GM19025 (cell line): Measurements from ENCODE around the gene PTCHD4.
"Not testable (repeated sequence)": the region's sequence is repeated elsewhere in the genome, so short reads cannot be mapped to it uniquely, and the experiment has no call there.

Source experiments
- ATAC-seq: cut with Tn5 transposase; IDR thresholded peaks from one replicate; pipeline ENCODE4 v1.9.1; 2021; ENCODE audit warnings: mild to moderate bottlenecking, low read depth, moderate library complexity; ENCODE audit not compliant: unreplicated experiment

The PTCHD4 gene

DNA sequence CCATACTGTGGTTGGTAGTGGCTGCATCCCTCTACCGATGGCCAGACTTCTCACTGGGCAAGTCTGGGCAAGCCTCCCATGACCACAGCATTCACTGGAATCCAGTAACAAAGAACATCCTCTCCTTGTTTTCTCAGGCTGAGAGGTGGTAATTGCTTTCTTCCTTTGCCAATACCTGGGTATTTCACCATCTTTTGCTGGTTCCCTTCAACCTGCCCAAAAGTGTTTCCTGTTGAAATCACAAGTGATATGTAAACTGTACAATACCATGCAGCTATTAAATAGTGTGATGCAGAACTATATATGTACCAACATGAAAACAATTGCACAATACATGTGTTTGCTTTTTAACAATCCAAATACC, at the start of gene PTCHD4:
PTCHD4 (minus strand) TSS at position 55 of the 364 bp plus-strand sequence. CDS start 42,240 bp downstream, outside the sequence.
- no peak for ATAC-seq

DNA sequence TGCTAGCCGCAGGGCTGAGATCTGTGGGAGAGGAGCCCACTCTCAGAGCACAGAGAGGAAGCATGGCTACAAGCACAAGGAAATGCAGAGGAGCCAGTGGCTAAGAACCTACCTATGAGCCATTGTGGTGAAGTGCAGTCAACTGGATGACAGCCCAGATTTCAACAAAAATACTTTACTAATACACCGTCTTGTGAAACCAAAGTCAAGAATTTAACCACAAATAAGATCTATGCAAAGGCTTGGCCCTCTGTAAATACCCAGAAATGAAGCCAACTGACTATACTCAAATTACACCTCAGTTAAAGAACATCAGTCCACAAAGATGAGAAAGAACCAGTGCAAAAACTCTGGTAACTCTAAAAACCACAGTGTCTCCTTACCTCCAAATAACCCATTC, 40.1 kb upstream of the PTCHD4 start:
- no peak for ATAC-seq

DNA sequence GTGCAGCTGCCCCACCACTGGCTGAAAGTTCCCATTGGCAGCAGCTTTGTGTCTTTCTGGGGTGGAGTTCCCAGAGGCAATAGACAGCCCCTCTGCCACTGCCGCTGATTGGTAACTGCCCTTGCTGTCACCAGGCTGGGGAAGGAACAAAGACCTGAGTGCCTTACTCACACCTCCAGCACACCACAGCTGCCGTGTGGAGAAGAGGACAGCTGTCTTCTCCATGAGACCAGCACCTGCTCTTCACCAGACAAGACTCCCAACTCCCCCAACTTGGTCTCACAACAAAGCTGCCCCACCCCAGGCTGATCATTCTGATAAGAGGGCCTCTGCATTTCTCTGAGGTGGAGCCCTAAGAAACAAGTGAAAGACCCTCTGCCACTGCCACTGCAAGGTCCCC, 39.7 kb upstream of the PTCHD4 start:
- ATAC-seq, result no peak

DNA sequence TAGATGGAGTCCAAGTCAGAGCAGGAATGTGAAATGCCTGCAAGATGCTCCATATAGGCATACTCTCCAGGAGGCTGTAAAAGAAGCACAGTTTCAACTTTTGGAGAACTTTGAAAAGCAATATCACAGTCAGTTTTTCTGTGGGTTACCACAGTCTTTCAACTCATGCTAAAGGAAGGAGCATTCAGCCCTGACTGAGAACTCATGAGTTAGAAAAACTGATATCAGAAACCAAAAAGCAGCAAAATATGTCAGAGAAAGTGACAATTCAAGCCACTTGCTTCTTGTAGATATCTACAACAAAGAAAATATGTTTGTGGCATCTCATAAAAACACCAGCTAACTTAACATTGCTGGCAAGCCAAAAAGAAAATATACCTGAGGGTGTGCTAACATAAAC, 36.1 kb upstream of the PTCHD4 start:
- ATAC-seq, result no peak

DNA sequence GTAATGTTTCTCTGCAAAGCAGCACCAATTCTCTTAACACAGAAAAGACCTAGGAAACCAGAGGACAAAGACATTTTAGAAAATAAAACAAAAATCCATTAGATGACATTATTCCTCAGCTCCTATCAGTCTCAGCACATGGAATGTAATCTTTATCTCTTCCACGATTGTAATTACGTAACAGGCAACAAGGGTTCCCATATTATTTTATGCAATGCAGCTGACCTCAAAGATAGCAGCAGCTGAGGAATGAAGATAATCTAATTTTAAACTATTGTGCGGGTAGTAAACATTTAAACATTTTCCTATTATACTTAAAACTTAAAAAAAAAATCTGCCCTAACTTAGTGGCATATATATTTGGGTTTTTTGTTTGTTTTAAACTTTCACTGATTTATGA, 33.0 kb upstream of the PTCHD4 start:
- no peak for ATAC-seq

DNA sequence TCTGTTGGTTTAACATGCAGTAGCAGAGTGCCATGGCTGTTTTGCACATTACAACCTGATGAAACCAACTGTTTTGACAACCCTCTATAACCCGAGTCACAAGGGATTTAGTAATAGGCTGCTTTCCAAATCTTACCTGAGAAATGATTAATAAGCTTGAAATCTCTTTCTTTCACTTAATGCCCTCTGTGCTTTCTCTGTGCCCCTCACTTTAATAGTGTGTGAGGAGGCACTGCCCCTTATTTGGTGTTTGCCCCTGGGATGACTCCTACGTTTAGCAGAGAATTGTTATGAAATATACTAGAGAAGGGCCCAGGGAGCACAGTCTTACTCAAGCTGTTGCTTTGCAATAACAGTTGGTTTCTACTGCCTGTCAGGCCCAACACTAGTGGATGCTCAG, 31.0 kb upstream of the PTCHD4 start:
- ATAC-seq, result no peak

DNA sequence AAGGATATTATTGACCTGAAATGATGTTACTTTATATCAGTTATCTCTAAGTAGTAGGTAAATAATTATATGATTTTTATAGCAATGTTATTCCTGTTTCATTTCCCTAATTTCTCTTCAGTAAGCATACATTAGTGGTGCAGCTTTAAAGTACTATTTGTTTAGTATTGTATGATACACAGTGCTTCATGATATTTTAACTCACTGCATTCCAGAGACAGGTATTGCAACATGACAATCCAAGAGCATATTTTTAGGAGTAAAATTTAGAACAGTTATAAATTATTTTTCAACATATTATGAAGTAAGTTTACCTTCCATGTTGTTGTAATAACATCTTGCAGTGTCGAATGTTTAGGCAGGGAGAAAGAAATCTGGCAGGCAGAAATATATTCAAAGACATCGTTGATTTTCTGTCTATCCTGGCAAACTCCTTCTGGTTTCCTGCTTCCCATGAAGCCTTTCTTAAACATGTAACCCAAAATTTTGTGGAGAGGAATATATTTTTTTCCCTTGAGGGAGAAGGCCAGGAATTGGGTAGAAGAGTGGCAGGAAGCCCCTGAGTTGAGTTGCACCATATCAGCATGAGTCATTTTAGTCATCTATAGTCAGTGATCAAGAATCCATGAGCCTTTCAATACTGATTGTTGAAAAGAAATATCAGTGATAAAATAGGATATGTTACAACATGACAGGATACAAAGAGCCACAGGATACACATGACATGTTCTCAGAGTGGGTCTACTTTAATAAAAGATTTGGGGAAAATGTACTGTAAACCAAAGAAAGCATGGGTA, 29.0 kb upstream of the PTCHD4 start:
- no peak for ATAC-seq

DNA sequence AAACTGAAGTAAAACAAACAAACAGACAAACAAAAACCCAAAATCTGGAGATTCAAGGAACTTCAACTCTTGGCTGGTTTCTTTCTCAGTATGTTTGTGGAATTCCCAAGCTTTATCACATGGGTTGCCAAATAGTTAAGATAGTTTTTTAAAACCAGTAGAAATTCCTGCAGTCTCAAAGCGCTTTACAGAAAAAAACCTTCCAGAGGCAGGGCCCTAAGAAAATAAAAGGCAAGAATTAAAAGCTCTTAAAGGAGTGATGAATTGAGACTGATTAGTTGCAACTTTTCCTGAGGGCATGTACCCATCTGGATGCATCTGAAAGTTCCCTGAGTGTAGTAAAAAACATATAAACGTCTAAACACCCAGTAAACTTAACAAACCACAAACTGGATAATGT, 25.9 kb upstream of the PTCHD4 start:
- ATAC-seq, result no peak

DNA sequence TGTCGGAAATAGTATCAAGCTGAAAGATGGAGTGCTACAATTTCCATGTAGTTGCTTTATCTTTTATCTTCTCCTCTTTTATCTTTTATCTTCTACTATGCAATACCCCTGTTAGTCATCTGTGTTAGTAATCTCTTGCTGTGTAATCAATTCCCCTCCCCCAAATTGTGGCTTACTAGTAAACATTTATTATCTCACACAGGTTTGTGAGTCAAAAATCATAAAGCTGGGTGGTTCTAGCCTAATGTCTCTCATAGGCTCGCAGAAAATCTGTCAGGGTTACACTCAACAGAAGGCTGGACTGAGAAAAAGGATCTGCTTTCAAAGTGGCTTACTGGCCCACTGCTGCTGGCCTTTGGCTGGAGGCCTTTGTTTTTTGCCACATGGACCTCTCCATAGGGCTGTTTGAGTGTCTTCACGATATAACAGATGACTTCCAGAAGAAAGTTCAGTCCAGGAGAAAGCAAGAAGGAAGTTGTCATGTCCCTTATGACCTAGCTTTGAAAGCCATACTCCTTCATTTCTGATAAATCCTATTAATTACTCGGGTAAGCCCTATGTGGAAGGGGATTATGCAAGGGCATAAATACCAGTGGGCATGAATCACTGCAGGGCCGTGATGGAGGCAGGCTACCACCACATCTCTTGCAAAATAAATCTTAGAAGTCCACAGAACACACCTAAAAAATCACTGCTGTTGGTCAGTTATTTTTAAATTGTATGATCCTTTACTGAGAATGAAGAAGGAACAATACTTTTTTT, 24.5 kb upstream of the PTCHD4 start:
- ATAC-seq, result no peak

DNA sequence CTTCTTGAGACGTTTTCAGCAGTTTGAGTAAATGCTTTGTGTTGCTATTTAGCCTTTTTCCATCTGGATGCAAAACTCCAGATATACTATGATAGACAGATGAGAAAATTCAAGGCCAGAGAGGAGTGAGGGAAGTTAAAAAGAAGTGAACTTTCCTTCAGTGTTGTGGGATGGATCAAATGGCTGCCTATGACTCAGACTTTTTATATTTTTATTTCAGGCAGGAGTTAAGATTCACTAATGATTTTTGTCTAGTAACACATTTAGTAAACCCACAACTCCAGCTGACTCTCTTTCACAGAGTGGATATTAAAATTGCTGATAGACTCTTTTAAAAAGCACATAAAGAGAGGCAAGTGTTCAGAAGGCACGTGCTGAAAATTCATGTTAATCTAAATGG, 23.2 kb upstream of the PTCHD4 start:
- no peak for ATAC-seq

DNA sequence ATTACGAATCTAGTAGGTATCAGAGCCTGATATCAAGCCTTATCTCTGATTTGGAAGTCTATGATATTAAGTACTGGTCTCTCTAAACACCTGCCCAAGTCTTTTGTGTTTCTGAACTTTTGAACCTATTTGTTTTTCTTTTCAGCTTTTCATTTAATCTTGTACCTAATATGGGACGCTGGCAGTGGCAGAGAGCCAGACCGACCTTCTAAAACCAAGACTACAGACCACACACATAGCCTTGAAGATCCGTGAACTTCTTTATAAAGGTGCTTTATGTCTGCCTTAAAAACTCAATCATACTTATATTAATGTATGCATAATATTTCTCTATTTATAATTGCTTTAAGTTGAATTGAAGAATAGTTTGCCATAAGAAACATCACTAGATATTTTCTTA, 12.6 kb upstream of the PTCHD4 start:
- ATAC-seq, result no peak

DNA sequence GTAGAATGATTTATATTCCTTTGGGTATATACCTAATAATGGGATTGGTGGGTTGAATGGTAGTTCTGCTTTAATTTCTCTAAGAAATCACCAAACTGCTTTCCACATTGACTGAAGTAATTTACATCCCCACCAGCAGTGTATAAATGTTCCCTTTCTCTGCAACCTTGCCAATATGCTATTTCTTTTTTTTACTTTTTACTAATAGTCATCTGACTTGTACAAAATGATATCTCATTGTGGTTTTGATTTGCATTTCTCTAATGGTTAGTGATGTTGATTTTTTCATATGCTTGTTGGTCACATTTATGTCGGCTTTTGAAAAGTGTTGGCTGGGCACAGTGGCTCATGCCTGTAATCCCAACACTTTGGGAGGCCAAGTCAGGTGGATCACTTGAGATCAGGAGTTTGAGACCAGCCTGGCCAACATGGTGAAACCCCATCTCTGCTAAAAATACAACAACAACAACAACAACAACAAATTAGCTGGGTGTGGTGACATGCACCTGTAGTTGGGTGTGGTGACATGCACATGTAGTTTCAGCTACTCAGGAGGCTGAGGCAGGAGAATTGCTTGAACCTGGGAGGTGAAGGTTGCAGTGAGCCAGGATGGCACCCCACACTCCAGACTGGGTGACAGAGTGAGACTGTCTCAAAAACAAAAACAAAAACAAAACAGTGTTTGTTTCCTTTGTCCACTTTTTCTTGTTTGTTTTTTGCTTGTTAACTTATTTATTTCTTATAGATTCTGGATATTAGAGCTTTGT, 11.2 kb upstream of the PTCHD4 start:
- ATAC-seq, result not testable (repeated sequence)

DNA sequence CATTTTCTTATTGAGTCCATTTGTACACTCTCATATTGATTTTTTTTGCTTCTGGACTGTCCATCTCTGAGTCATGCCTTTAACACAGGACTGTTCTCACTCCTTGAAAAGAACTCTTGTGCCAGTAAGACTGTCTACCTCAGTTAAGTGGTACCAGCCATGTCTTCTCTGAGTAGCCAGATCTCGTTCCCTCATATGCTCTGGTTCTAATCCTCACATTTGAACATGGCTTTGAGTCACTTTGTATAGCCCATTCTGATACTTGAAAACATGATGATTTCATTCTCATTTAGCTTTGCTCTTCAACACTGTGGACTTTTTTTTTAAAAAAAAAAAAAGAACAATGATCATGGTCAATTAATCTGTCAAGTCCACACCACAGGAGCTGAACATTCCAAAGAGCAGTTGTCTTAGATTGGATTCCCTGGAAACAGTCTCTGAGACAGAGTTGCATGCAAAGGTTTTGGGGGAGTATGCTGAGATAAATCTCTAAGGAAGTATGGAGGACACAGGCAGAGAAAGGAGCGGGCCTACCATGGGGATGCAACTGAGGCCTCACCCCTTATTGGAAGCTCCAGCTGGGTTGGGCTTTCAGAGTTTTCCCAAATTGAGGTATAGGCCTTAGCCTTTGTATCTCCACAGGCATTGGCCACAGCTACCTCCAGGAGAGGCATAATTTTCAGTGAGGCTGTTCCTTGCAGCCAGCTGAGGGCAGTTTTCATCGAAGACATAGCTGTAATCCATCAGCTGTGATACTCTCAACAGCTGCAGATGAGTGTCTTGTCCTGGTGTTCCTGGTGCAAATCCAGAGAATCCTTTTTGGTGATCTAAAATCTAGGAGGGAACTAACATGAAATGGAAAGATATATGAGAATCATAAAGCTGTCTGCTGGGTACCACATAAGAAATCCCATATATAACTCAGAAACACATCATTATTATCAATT, 6.0 kb upstream of the PTCHD4 start:
- no peak for ATAC-seq

DNA sequence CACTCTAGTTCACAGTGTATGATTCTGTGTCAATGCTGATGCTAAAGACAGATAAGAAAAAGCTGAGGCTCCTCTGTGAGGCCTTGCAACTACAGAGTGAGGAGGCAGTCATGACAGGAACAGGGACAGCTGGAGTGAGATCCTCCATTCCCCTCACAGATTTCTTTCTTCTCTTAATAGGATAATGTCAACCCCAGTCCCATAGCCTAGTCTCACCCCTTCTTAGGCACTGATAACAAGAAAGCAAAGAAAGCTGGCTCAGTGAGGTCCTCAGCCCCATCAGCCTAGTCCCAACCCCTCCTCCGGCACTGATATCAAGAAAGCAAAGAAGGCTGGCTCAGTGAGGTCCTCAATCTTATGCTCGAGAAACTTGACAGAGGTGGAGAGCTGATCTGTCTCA, 2.1 kb upstream of the PTCHD4 start:
- no peak for ATAC-seq

DNA sequence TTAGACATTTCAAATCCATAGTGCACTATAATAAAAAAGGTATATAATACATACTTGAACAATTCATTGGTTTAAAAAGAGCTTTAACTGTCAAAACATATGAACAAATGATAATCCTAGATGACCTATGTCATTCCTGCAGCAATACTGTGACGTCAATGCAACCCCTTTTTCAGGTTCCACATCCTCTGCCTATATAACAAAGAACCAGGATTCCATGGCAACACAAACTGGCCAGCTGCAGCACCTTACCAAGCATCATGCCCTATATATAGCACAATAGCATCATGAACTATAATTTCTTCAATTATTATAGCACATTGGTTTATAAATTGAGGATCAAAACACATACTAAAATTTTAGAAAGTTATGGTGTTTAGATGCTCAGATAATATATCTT, 578 bp upstream of the PTCHD4 start:
- ATAC-seq, result no peak

DNA sequence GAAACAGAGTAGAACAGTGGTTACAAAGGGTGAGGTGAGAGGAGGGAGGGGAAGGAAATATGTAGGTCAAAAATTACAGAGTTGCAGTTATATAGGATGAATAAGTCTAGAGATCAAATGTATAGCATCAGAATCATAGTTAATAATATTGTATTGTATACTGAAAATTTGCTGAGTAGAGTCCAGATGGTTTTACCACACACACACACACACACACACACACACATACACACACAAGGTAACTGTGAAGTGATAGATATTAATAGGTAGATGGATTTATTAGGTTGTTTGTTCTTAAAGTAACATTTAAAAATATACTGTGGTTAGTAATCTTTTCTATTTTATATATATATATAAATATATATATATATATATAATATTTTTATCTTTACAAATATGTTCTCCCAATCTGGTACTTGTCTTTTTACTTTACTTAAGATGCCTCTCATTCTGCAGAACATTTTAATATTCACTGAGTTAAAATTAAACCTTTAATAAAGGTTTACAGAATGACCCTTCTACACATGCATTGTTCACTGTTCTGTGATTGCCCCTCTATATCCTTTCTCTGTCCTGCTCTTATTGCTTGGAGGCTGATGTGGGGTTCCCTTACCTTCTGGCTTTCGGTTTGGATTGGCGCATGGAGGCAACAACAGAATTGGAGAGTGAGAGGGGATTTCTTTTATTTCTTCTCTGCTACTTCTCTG, 408 bp downstream of the PTCHD4 start:
- ATAC-seq, result no peak

DNA sequence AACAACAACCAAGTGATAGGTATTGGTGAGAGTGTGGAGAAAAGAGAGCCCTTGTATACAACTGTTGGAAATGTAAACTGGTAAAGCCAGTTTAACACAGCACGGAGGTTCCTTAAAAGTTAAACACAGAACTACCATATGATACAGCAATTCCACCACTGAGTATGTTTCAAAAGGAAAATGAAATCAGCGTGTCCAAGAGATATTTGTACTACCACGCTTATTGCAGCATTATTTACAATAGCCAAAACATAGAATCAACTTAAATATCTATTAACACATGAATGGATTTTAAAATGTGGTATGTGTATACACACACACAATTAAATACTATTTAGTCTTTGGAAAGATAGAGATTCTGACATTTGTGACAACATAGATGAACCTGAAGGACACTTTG, 1.1 kb downstream of the PTCHD4 start:
- no peak for ATAC-seq

DNA sequence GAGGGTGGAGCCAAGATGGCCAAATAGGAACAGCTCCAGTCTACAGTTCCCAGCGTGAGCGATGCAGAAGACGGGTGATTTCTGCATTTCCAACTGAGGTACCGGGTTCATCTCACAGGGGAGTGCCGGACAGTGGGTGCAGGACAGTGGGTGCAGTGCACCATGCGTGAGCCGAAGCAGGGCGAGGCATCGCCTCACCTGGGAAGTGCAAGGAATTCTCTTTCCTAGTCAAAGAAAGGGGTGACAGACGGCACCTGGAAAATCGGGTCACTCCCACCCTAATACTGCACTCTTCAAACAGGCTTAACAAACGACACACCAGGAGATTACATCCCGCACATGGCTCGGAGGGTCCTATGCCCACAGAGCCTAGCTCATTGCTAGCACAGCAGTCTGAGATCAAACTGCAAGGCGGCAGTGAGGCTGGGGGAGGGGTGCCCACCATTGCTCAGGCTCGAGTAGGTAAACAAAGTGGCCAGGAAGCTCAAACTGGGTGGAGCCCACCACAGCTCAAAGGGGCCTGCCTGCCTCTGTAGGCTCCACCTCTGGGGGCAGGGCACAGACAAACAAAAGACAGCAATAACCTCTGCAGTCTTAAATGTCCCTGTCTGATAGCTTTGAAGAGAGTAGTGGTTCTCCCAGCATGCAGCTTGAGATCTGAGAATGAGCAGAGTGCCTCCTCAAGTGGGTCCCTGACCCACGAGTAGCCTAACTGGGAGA, 8.4 kb downstream of the PTCHD4 start:
- ATAC-seq, result not testable (repeated sequence)

DNA sequence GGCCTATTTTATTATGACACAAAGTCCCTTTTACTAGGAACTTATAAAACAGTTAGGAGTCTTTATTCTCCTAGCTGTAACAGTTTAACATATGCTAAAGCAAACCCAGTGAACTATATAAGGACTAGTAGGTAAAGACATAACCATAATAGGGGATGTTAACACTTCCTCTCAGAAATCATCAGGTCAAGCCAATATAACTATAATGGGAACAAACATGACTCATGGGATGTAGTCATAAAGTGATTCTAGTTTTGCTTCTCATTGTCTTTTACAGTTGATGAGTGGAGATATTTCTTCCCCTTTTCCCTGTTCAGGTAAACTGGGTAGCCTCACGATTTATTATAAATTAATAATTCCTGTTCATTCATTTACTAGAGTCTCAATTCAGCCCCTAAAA, 9.7 kb downstream of the PTCHD4 start:
- ATAC-seq, result no peak
